Loucy (cell line): ENCODE measurements around the gene TAF3.

Source experiments
- H2AFZ ChIP-seq: fragments of 200-600 bp; sonication (generic); 2 replicates; pipeline ENCODE4 v1.6.0; 2016; ENCODE audit warnings: antibody characterized with exemption, mild to moderate bottlenecking, low read length, moderate library complexity
- H3F3A ChIP-seq: fragments of 200-600 bp; 2 replicates; pipeline ENCODE4 v1.6.0; 2016; ENCODE audit warnings: antibody characterized with exemption, low read depth, mild to moderate bottlenecking
- H3K27me3 ChIP-seq: fragments of 200-600 bp; sonication (generic); 2 replicates; pipeline ENCODE4 v1.6.1; 2014; ENCODE audit warnings: low read length, mild to moderate bottlenecking; ENCODE audit not compliant: insufficient read depth, poor library complexity, severe bottlenecking
- H3K36me3 ChIP-seq: fragments of 200-600 bp; sonication (generic); 2 replicates; pipeline ENCODE4 v1.6.1; 2016; ENCODE audit warnings: low read length; ENCODE audit not compliant: insufficient read depth
- H3K4me1 ChIP-seq: fragments of 200-600 bp; sonication (generic); 2 replicates; pipeline ENCODE4 v1.5.1; 2014; ENCODE audit warnings: low read length, mild to moderate bottlenecking; ENCODE audit not compliant: insufficient read depth, poor library complexity, severe bottlenecking
- H3K4me2 ChIP-seq: fragments of 200-600 bp; sonication (generic); 2 replicates; pipeline ENCODE4 v1.6.0; 2014; ENCODE audit warnings: antibody characterized with exemption, low read length, low read depth, mild to moderate bottlenecking; ENCODE audit not compliant: poor library complexity, severe bottlenecking
- H3K4me3 ChIP-seq: fragments of 200-600 bp; sonication (generic); 2 replicates; pipeline ENCODE4 v1.5.1; 2014; ENCODE audit warnings: low read length, mild to moderate bottlenecking, mixed read lengths; ENCODE audit not compliant: poor library complexity, severe bottlenecking
- H3K79me2 ChIP-seq: fragments of 200-600 bp; sonication (generic); 2 replicates; pipeline ENCODE4 v1.6.1; 2014; ENCODE audit warnings: low read length; ENCODE audit not compliant: insufficient read depth
- H3K9ac ChIP-seq: fragments of 200-600 bp; sonication (generic); 2 replicates; pipeline ENCODE4 v1.6.0; 2014; ENCODE audit warnings: mild to moderate bottlenecking, low read depth, low read length, moderate library complexity; ENCODE audit not compliant: poor library complexity, severe bottlenecking
- H3K9me2 ChIP-seq: fragments of 200-600 bp; sonication (generic); replicated peaks from 2 replicates; pipeline ENCODE4 v1.6.1; 2016; ENCODE audit warnings: low read depth, low read length, mixed read lengths
- H3K9me3 ChIP-seq: fragments of 200-600 bp; sonication (generic); 2 replicates; pipeline ENCODE4 v1.6.1; 2014; ENCODE audit warnings: mild to moderate bottlenecking, antibody characterized with exemption, low read length, low read depth; ENCODE audit not compliant: insufficient read depth
- H4K20me1 ChIP-seq: fragments of 200-600 bp; sonication (generic); 2 replicates; pipeline ENCODE4 v1.6.0; 2014; ENCODE audit warnings: antibody characterized with exemption, low read length, mild to moderate bottlenecking; ENCODE audit not compliant: insufficient read depth, poor library complexity, severe bottlenecking
- EZH2phosphoT487 ChIP-seq: fragments of 200-600 bp; IDR thresholded peaks from 2 replicates; pipeline ENCODE4 v1.6.1; 2018; ENCODE audit warnings: antibody characterized with exemption, mild to moderate bottlenecking, moderate library complexity, borderline replicate concordance
- TF ChIP-seq, protein P1 (sequence below): fragments of 200-600 bp; sonication (generic); conservative IDR thresholded peaks from 2 replicates; pipeline ENCODE4 v1.5.1; 2014; ENCODE audit warnings: mild to moderate bottlenecking, antibody characterized with exemption, low read length

Gene TAF3

GRCh38 chr10:7942316-7942715, 124.0 kb downstream of the TAF3 start:
- H3K4me1 ChIP-seq = peaks cover 2% of the 10 kb centered on the region
- H3F3A ChIP-seq = no peaks in the 10 kb centered on the region
- no peak overlapping the region for H3K9ac ChIP-seq
- 0 out of 2 replicates have a peak, but pooled peaks cover 2% of the 10 kb centered on the region for H3K36me3 ChIP-seq
- H3K9me3 ChIP-seq = no peaks in the 10 kb centered on the region
- no peaks in the 10 kb centered on the region for H3K27me3 ChIP-seq
- H3K4me2 ChIP-seq = no peak overlapping the region
- TF ChIP-seq, protein P1, sequence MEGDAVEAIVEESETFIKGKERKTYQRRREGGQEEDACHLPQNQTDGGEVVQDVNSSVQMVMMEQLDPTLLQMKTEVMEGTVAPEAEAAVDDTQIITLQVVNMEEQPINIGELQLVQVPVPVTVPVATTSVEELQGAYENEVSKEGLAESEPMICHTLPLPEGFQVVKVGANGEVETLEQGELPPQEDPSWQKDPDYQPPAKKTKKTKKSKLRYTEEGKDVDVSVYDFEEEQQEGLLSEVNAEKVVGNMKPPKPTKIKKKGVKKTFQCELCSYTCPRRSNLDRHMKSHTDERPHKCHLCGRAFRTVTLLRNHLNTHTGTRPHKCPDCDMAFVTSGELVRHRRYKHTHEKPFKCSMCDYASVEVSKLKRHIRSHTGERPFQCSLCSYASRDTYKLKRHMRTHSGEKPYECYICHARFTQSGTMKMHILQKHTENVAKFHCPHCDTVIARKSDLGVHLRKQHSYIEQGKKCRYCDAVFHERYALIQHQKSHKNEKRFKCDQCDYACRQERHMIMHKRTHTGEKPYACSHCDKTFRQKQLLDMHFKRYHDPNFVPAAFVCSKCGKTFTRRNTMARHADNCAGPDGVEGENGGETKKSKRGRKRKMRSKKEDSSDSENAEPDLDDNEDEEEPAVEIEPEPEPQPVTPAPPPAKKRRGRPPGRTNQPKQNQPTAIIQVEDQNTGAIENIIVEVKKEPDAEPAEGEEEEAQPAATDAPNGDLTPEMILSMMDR = no peak
- no peak for TF ChIP-seq EZH2phosphoT487
- no peak overlapping the region for H2AFZ ChIP-seq
- H3K9me2 ChIP-seq = no peaks in the 10 kb centered on the region
- no peak overlapping the region for H3K4me3 ChIP-seq
- peaks cover 6% of the 10 kb centered on the region; the same call in 1 of the 2 replicates for H3K79me2 ChIP-seq
- H4K20me1 ChIP-seq = no peaks in the 10 kb centered on the region

- H3K4me2 ChIP-seq = no peak overlapping the region
- H3F3A ChIP-seq = no peaks in the 10 kb centered on the region
- no peak overlapping the region for H3K4me3 ChIP-seq
- no peak overlapping the region for H3K9ac ChIP-seq
- no peaks in the 10 kb centered on the region for H3K9me3 ChIP-seq
- peaks cover 7% of the 10 kb centered on the region for H3K4me1 ChIP-seq
- no peaks in the 10 kb centered on the region for H3K9me2 ChIP-seq
- no peaks in the 10 kb centered on the region for H3K27me3 ChIP-seq
- TF ChIP-seq, protein P1 = no peak
- no peak for TF ChIP-seq EZH2phosphoT487
- H3K79me2 ChIP-seq = peaks cover under 1% of the 10 kb centered on the region; the same call in 1 of the 2 replicates
- H3K36me3 ChIP-seq = no peaks in the 10 kb centered on the region
- no peak overlapping the region for H2AFZ ChIP-seq
- no peaks in the 10 kb centered on the region for H4K20me1 ChIP-seq
These were observed 124.6 kb downstream of the TAF3 start for GRCh38 chr10:7942859-7943258.

DNA sequence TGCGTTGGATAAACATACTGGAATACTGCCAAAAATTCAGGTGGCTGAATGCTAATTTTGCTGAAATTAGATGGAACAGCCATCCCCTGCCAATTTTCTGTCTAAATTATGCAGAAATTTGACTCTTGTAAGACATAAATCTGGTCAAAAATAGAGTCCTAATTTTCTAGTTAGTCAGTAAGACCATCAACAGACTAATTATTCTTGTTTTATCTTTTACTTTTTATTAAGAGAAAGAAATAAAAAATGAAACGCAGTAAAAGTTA, 125.8 kb downstream of the TAF3 start:
- Histone ChIP-seq H3K9me3 (no peaks in the 10 kb centered on the region), H3K79me2 (peaks cover 3% of the 10 kb centered on the region; the same call in 1 of the 2 replicates), H4K20me1 (no peaks in the 10 kb centered on the region), H3F3A (no peaks in the 10 kb centered on the region), H3K4me2 (no peak overlapping the region), H2AFZ (no peak overlapping the region), H3K9ac (no peak overlapping the region), H3K4me1 (peaks cover 7% of the 10 kb centered on the region), H3K9me2 (no peaks in the 10 kb centered on the region), H3K27me3 (no peaks in the 10 kb centered on the region), H3K4me3 (no peak overlapping the region), H3K36me3 (no peaks in the 10 kb centered on the region)
- no peak for TF ChIP-seq EZH2phosphoT487
- TF ChIP-seq, protein P1 = no peak
